ENCODE data around the gene SRPK2. TPM values are rescaled to one million over a fixed set of nuclear protein-coding genes. Genes with fewer than 3 reads are reported as not detected.

SRPK2 gene
- total and polyA plus RNA-seq, 2 donors (not counting 1 experiment from before 2014, with no cell fraction given) = 15.2 to 108 TPM

GRCh38 chr7:105230486-105230885 is 158.2 kb downstream of the SRPK2 start:
- H3K27me3 ChIP-seq (replicated peaks in 1 of 4; ENCODE audit: control extremely low read depth in 1 of 4, control insufficient read depth in 3 of 4, insufficient read depth in 4 of 4, low read length in 3 of 4) = no peaks in the 10 kb centered on the region
- H3K79me2 ChIP-seq (ENCODE audit: control insufficient read depth, insufficient read depth, low read length) = peaks cover 76% of the 10 kb centered on the region
- H3K27ac ChIP-seq (ENCODE audit: low read length in 2 of 2) = no peak overlapping the region
- DNase-seq (no peak), ATAC-seq (ENCODE audit: low read depth) (no peak)
- H4K20me1 ChIP-seq (ENCODE audit: control insufficient read depth, insufficient read depth, low read length, poor library complexity, severe bottlenecking) = peaks cover 25% of the 10 kb centered on the region
- H3K9me3 Mint-ChIP-seq (ENCODE audit: insufficient read depth) = no peaks in the 10 kb centered on the region
- peaks cover 17% of the 10 kb centered on the region for H3K4me1 Mint-ChIP-seq
- no CpG with 5 or more reads among the region's 3 CpGs for WGBS (ENCODE audit: insufficient coverage)
- no peak overlapping the region for H3K4me3 Mint-ChIP-seq
- intact Hi-C loops (cut with micrococcal nuclease) = no loop called here
- no peak overlapping the region for H2AFZ ChIP-seq (ENCODE audit: insufficient read depth, low read depth, low read length, poor library complexity, severe bottlenecking)
- CTCF ChIA-PET = interaction anchor here (1.0 kb wide), 1 partner anchor 16 kb away, joined by 4 read pairs; no protein-coding TSS in a partner anchor
- H3K27me3 Mint-ChIP-seq = no peaks in the 10 kb centered on the region
- no peak overlapping the region for H3K4me3 ChIP-seq (ENCODE audit: control extremely low read depth in 1 of 5, extremely low read depth in 1 of 5, insufficient read depth in 1 of 5, low read depth in 2 of 5, low read length in 4 of 5)
- TF ChIP-seq CTCF (IDR thresholded peaks at IDR 0.05) = no peak
- no peak for TF ChIP-seq EZH2 (IDR thresholded peaks at IDR 0.05; ENCODE audit: borderline replicate concordance, insufficient read depth, low read depth, low read length, poor library complexity, severe bottlenecking)
- H3K4me1 ChIP-seq (ENCODE audit: control insufficient read depth in 2 of 2, insufficient read depth in 2 of 2, low read length in 2 of 2) = peaks cover 0 to under 1% of the 10 kb centered on the region in 2 donors
- POLR2A ChIA-PET = interaction anchor here (0.7 kb wide), 1 partner anchor 31 kb away, joined by 5 read pairs; no protein-coding TSS in a partner anchor
- no peak overlapping the region for H3K9ac ChIP-seq (ENCODE audit: low read length)
- H3K4me2 ChIP-seq (replicated peaks; ENCODE audit: low read depth, low read length, poor library complexity, severe bottlenecking) = no peak overlapping the region
- peaks cover 2 to 6% of the 10 kb centered on the region in 2 experiments for H3K36me3 ChIP-seq (replicated peaks in 1 of 2; ENCODE audit: control extremely low read depth in 1 of 2, control insufficient read depth in 1 of 2, extremely low read depth in 1 of 2, insufficient read depth in 2 of 2, low read length in 1 of 2)
- no peak overlapping the region for H3K27ac Mint-ChIP-seq
- H3K9me3 ChIP-seq (ENCODE audit: control extremely low read depth in 1 of 3, control insufficient read depth in 2 of 3, insufficient read depth in 1 of 3, low read length in 2 of 3) = peaks cover 0 to 11% (median 0%) of the 10 kb centered on the region in 3 donors

- Histone ChIP-seq H3K27me3 (replicated peaks in 1 of 4; ENCODE audit: control extremely low read depth in 1 of 4, control insufficient read depth in 3 of 4, insufficient read depth in 4 of 4, low read length in 3 of 4) (no peaks in the 10 kb centered on the region), H2AFZ (ENCODE audit: insufficient read depth, low read depth, low read length, poor library complexity, severe bottlenecking) (no peak overlapping the region), H3K4me1 (ENCODE audit: control insufficient read depth in 2 of 2, insufficient read depth in 2 of 2, low read length in 2 of 2) (peaks cover 7 to 9% of the 10 kb centered on the region in 2 donors), H3K4me3 (ENCODE audit: control extremely low read depth in 1 of 5, extremely low read depth in 1 of 5, insufficient read depth in 1 of 5, low read depth in 2 of 5, low read length in 4 of 5) (no peak overlapping the region), H3K79me2 (ENCODE audit: control insufficient read depth, insufficient read depth, low read length) (peaks cover 79% of the 10 kb centered on the region), H3K4me2 (replicated peaks; ENCODE audit: low read depth, low read length, poor library complexity, severe bottlenecking) (no peak overlapping the region), H3K36me3 (replicated peaks in 1 of 2; ENCODE audit: control extremely low read depth in 1 of 2, control insufficient read depth in 1 of 2, extremely low read depth in 1 of 2, insufficient read depth in 2 of 2, low read length in 1 of 2) (peaks cover 2 to 6% of the 10 kb centered on the region in 2 experiments), H3K27ac (ENCODE audit: low read length in 2 of 2) (no peak overlapping the region), H4K20me1 (ENCODE audit: control insufficient read depth, insufficient read depth, low read length, poor library complexity, severe bottlenecking) (peaks cover 30% of the 10 kb centered on the region), H3K9ac (ENCODE audit: low read length) (no peak overlapping the region), H3K9me3 (ENCODE audit: control extremely low read depth in 1 of 3, control insufficient read depth in 2 of 3, insufficient read depth in 1 of 3, low read length in 2 of 3) (peaks cover 0 to 11% (median 0%) of the 10 kb centered on the region in 3 donors)
- TF ChIP-seq CTCF (IDR thresholded peaks at IDR 0.05) (no peak), EZH2 (IDR thresholded peaks at IDR 0.05; ENCODE audit: borderline replicate concordance, insufficient read depth, low read depth, low read length, poor library complexity, severe bottlenecking) (no peak)
- DNase-seq (no peak), ATAC-seq (ENCODE audit: low read depth) (no peak)
- WGBS (ENCODE audit: insufficient coverage) = 98% methylated on average over 5 of the region's 5 CpGs
- Mint-ChIP-seq H3K9me3 (ENCODE audit: insufficient read depth) (no peaks in the 10 kb centered on the region), H3K27ac (no peak overlapping the region), H3K4me3 (no peak overlapping the region), H3K4me1 (peaks cover 19% of the 10 kb centered on the region), H3K27me3 (no peaks in the 10 kb centered on the region)
- ChIA-PET POLR2A (interaction anchor here (0.7 kb wide), 1 partner anchor 32 kb away, joined by 5 read pairs; no protein-coding TSS in a partner anchor), CTCF (interaction anchor here (0.5 to 1.0 kb wide), 2 partner anchors 15 to 170 kb away, joined by 3 to 4 read pairs; no protein-coding TSS in a partner anchor)
- intact Hi-C loops (cut with micrococcal nuclease) = no loop called here
Measured at GRCh38 chr7:105229641-105230040, 159.1 kb downstream of the SRPK2 start.
